Measurements from ENCODE around the gene ATP6AP1.

DNA sequence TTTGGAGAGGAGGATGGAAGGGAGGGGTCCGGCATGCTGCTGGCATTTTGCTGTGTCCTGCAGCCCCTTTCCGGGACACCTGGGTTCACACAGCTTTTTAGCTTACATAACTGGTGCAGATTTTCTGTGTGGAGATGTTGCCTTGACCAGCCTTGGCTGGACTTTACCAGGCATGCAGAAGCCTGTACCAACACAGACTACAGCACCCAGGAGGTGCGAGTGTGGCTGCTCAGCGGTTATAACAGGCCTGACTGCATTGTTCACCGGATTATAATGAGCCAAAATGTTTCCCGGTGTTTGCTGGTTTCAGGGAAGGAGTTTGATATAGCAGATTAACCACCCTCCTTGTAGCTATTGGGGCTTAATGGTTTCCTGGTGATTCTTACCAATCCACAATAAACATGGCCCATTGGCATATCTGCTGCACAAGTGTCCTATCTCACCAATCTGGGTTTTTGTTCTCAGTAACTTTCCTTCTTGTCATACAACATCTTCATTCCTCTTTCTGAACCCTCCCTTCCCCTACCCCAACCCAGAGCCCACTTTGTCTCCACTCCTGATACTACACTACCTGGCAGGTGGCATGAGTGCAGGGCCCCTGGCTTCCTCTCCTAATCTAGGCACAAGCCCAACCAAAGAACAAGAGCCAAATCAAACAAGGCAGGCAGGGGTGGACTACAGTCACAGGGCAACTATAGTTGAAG is 26.4 kb upstream of the ATP6AP1 start:
- TF ChIP-seq, protein P1, sequence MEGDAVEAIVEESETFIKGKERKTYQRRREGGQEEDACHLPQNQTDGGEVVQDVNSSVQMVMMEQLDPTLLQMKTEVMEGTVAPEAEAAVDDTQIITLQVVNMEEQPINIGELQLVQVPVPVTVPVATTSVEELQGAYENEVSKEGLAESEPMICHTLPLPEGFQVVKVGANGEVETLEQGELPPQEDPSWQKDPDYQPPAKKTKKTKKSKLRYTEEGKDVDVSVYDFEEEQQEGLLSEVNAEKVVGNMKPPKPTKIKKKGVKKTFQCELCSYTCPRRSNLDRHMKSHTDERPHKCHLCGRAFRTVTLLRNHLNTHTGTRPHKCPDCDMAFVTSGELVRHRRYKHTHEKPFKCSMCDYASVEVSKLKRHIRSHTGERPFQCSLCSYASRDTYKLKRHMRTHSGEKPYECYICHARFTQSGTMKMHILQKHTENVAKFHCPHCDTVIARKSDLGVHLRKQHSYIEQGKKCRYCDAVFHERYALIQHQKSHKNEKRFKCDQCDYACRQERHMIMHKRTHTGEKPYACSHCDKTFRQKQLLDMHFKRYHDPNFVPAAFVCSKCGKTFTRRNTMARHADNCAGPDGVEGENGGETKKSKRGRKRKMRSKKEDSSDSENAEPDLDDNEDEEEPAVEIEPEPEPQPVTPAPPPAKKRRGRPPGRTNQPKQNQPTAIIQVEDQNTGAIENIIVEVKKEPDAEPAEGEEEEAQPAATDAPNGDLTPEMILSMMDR (IDR thresholded peaks at IDR 0.05; ENCODE audit: insufficient read depth, low read depth, low read length), result no peak
- no peak for TF ChIP-seq EZH2 (IDR thresholded peaks at IDR 0.05; ENCODE audit: insufficient read depth, low read length)
